ENCODE measurements around the gene MKLN1.
A peak's percentile ranks its signal among the peaks of the same experiment; 100 is the strongest.
"Not testable (repeated sequence)": the region's sequence is repeated elsewhere in the genome, so short reads cannot be mapped to it uniquely, and the experiment has no call there.

MKLN1 gene

DNA sequence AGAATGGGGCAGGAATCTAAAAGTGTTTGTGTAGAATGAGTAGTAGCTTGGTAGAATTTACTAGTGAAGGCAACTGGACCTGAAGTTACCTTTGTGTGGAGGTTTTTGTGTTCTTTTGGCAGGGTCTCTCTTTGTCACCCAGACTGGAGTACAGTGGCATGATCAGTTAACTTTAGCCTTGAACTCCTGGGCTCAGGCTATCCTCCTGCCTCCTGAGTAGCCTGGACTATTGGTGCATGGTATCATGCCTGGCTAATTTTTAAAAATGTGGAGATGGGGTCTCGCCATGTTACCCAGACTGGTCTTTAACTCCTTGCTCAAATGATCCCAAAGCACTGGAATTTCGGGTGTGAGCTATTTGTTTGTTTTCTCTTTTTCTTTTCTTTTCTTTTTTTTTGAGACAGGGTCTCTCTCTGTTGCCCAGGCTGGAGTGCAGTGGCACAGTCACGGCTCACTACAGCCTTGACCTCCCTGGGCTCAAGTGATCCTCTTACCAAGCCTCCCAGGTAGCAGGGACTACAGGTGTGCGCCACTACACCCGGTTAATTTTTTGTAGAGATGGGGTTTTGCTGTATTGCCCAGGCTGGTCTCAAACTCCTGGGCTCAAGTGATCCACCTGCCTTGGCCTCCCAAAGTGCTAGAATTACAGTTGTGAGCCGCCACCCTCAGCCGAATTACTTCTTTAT is 76.7 kb downstream of the MKLN1 start:
- no peak for DNase-seq

DNA sequence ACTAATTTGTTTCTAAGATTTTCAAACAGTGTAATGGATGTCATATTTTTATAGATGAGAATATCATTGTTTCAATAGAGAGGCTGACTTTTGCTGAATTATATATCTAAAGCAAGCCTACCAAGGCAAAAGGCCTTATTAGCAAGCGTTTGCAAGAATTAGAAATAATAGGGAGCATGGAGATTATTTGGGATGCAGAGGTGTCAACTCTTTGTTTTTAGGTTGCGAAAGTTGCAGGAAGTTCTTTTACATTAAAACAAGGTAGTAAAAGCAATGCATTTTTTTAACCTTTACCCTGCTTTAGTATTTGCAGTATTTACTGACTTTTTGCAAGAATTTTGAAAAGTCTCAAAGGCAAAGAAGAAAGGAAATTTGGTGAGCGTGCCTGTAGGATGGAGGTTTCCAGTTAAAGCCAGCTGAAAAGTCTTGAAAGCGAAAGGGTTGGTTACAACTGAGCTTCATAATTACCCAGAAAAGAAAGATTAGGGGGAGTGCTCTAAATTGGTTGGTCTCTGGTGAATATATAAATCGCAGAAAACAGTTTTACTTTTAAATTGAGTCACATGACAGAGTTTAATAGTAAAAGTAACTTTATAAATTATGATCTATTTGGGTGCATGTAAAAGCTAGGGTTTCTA is 81.6 kb downstream of the MKLN1 start:
- DNase-seq = no peak

DNA sequence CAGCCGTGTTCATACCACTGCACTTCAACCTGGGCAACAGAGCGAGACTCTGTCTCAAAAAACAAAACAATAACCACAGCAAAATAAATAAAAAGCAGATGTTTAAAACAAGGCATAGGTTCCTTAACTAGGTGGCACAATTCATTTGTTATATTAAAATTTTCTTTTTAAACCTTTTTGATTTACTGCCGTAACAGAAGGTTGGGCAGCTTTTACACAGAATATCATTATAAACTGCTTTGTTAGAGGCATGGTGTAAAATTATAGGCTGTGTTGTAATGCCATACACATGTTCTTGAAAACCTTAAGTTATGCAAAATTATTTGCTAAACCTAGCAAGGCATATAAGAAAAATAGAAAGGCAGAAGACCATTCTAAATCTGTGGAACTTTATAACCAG is 84.4 kb downstream of the MKLN1 start:
- no peak for DNase-seq

DNA sequence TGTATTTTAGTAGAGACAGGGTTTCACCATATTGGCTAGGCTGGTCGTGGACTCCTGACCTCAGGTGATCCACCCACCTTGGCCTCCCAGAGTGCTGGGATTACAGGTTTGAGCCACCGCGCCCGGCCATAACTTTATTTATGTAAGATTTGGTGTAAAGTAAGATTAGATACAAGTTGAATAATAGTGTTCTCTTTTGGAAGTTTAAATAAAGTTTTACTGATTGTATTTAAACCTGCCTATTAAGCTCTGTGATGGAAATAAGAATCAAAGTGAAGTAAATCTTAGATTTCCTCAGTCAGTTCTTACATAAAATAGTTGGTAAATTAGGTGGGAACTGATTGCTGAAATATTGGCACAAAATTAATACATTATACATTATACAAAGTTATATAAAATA is 86.0 kb downstream of the MKLN1 start:
- DNase-seq = no peak

DNA sequence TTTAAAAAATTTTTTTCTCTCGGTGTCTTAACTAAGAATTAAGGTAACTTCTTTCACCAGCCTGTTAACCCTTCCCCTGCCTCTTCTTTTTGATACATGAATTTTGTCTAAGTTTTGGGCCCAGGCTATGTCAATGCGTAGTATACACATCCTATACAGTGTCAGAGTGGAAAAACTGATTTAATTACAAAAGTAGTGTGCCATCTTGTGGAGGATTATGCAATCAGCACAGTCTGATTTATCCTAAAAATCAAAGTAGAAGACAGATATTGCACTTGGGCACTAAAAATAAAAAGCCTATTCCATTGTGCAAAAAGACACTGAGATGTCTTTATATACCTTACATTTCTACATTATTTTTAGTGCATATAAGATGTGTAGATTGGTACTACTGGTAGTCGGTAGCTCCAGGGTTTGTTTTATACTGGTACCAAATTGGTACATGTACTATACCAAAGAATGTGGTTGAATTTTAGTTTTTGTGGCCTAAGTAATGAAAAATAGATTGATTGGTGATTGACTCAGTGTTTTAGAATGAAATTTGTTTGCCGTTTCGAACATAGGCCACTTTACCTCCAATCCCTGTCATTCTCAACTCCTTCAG is 96.6 kb downstream of the MKLN1 start:
- DNase-seq = peak; percentile 27

DNA sequence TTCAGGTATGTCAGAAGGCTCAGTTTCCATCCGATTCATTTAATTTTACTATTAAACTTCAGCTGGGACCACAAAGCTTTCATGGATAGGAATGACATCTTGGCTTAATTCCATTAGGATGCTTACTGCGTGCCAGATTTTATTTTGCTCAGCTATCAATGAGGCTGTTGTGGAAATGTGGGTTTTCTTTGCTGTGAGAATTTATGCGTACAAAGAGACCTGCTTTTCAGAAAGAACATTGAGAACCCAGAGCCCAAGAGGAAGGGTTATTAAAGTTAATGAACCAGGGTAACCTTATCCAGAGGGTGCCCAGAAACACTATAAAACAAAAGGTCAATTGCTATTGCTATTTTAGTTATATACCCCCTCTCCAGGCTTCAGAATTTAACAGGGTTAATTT is 98.3 kb downstream of the MKLN1 start:
- peak; percentile 64 for DNase-seq

DNA sequence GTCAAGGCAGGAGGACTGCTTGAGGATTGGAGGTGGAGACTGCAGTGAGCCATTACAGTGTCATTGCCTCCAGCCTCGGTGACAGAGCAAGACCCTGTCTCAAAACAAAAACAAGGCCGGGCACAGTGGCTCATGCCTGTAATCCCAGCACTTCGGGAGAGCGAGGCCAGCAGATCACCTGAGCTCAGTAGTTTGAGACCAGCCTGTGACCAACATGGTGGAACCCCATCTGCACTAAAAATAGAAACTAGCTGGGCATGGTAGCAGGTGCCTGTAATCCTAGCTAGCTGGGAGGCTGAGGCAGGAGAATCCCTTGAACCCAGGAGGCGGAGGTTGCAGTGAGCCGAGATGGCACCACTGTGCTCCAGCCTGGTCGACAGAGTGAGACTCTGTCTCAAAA is 103.2 kb downstream of the MKLN1 start:
- DNase-seq = not testable (repeated sequence)

DNA sequence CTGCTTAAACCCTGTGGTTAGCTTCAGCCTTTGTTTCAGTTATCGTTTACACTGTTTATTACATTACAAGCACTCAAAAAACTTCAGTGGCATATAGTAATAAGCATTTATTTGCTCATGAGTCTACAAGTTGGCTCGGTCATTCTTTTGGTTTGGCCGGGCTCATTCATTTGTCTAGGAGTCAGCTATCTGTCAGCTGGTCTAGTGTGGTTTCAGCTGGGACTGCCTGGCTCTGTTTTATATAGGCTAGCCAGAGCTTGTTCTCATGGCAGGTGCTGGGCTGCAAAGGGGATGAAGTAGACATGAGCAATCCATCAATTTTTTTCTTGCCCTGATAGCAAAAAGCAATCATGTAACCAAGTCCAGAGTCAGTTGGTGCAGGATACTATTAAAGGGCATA is 103.6 kb downstream of the MKLN1 start:
- peak; percentile 94 for DNase-seq

DNA sequence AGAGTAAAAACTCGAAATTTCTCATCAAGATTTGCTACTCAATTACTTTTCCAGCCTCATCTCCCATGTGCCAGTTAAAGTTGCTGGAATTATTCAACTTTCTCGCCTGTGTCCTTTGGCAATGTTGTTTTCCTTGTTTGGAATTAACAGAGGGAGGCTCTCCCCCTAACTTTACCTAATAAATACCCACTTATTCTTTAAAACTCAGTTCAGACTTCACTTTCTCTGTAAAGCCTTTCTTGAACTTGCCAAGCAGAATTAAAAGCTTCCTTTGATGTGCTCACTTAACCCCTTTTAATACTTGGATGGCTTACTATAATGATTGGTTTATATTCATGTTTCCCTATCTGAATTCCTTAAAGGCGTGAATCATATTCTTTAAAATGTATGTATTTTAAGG is 104.1 kb downstream of the MKLN1 start:
- no peak for DNase-seq

DNA sequence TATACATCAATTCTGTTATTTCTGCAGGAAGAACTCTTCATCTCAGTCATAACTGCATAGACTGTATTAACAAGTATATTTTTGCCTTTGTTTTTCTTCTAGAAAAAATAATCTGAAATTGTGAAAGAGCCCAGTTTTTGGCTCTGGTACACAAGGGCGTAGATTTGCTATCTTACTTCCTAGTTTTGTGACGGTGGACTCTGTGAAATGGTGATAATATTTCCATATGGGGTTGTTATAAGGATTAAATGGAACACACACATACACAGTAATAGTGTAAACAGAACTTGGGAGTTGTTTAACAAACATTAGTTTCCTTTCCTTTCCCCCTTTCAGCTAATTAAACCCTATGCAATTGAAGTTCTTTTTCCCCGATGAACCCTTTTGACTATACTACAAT is 108.7 kb downstream of the MKLN1 start:
- DNase-seq = no peak

DNA sequence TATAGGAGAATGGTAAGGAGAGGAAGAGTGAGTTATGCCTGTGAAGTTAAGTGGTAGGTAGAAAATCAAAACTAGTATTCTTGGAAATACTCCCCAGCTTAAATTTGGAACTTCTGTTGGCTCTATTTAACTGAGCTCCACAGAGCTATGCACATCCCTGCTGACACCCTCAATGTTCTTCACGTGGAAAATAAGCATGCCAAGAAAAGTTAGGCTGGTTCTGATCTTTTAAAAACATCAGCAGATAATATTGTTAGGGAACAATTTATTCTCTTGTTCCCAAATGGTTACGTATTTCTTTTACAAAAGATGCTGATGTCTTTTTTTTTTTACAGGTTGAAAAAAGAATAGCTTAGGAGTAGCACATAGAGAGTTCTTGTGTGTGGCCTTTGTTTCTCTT is 111.3 kb downstream of the MKLN1 start:
- DNase-seq = no peak

DNA sequence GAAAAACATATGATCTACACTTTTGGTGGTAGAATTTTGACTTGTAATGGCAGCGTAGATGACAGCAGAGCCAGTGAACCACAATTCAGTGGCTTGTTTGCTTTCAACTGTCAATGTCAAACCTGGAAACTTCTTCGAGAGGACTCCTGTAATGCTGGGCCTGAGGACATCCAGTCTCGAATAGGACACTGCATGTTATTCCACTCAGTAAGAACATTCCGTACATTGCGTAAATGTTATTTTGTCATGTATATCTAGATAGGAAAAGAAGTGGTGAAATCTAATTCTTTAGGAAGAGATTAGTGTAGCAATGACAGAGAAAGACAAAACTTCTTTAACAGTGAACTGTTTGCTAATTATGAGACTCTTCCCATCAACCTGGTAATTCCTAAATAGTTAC is 115.8 kb downstream of the MKLN1 start:
- DNase-seq = no peak

DNA sequence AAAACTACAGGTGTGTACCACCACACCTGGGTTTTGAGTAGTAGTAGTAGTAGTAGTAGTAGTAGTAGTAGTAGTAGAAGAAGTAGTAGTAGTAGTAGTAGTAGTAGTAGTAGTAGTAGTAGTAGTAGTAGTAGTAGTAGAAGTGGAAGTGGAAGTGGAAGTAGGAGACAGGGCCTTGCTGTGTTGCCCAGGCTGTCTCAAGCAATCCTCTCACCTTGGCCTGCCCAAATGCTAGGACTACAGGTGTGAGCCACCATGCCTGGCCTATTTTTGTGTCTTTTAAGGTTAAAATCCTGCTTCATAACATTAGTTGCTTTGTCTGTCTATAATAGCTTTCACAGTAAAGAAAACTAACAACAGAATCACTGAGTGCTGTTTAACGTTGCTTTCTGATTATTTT is 117.0 kb downstream of the MKLN1 start:
- DNase-seq = no peak

DNA sequence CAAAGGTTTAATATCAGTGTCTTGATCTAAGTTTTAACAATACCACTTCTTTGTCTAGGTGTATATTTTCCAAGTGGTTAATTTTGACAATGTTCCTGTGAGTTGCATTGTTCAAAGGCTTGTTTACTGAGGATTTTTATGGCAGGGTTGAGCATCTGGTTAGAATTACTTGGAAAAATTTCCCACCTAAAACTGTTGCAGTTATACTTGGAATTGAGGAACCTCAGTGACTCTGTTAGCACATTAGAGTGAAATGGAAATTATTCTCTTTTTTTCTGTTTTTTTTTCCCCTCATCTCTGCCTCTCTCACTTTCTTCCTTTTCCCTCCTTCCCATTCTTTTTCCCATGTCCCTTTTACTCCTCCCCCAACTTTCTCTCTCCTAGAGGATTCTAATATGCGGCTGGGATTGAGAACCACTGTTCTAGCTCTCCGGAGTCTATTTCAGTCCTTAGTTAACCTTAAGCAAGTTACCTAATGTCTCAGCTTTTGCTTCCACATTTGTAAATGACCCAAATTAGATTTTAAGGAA is 121.8 kb downstream of the MKLN1 start:
- DNase-seq = no peak

DNA sequence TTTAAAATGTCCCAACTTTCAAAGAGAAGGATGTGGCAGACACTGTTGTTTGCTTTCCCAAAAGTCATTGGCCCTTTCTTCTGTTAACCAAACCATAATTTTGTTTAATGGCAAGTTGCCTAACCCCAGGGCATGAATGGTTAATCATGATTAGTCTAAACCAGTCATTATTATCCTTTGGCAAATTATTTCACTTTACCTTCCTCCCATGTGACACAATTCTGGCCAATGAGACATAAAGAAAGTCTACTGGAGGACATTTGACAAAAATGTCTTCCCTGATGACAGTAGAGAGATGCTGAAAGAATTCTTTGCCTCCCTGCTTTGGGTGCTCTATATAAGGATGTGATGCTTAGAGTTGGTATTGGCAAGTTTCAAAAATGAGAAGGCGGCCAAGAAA is 126.8 kb downstream of the MKLN1 start:
- DNase-seq = no peak

DNA sequence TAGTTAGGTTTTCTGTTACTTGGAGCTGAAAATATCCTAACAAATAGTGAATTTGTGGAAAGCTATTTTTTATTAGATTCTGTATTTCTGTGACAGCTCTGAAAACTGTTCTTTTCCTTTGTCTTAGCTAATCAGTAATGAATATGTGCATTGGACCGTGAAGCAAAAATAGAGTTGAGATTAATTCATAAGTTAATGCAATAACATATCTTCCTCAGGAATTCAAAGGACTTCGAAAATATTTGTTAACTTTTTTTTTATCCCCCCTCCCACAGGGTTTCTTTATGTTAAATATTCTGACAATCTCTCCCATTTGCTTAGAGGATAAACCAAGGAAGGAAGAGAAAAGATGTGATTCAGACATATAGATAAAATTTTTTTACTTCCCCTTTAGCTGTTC is 127.3 kb downstream of the MKLN1 start:
- no peak for DNase-seq

DNA sequence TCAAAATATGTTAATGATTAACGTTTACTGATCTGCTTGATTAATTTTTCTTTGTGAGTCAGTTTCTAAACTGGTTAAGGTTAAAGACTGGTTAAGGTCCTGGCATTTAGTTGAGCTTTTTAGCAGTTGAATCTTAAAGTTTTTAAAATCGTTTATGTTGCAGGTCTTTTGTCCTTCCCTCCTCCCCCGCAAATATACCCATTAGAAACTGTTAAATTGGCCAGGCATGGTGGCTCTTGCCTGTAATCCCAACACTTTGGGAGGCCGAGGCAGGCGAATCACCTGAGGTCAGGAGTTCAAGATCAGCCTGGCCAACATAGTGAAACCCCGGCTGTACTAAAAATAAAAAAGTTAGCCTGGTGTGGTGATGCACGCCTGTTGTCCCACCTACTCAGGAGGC is 127.9 kb downstream of the MKLN1 start:
- DNase-seq = no peak

DNA sequence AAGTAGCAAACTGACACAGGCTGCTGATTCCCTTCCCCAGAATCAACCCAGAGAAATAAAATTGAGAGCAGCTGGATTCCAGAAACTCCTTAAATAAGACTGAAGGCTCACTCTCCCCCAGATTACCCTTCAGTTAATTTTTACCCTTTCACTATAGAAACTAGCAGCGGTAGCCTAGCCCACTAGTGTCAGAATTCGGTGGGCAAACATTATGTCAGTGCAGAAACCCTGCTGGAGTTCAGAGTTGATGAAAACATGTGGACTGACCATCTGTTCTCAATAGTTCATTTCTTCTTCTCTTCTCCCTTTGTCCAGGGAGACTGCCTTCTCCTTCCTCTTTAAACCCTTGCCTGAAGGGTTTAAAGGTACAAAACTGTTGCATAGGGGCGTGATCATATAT is 128.7 kb downstream of the MKLN1 start:
- no peak for DNase-seq

DNA sequence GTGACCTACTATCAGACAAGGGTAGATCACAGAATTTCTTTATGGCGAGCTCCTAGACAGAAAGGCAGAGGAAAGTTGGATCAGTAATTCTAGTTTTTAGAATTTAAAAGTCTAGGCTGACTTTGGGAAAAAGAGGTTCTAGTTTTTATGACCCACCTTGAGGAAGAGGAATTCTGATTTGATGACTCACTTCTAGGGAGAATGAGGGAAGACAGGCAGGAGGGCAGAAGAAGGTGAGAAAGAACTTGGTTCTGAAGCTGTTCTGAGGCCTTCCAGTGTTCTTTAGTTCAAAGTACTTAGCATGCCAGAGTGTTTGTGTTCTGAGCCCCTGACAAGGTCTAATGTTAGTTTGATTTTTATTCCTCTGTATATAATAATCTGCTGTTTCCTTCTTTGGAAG is 131.6 kb downstream of the MKLN1 start:
- DNase-seq = no peak

DNA sequence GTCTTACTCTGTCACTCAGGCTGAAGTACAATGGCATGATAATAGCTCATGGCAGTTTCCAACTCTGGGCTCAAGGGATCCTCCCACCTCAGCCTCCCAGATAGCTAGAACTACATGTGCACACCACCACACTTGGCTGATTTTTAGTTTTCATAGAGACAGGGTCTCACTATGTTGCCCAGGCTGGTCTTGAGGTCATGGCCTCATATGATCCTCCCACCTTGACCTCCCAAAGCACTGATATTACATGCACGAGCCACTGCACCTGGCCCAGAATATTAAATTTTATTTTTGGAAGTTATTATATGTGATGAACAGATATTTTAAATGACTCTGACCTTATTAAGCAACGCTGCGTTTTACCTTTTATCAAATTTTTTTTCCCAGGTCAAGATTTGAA is 134.4 kb downstream of the MKLN1 start:
- no peak for DNase-seq

DNA sequence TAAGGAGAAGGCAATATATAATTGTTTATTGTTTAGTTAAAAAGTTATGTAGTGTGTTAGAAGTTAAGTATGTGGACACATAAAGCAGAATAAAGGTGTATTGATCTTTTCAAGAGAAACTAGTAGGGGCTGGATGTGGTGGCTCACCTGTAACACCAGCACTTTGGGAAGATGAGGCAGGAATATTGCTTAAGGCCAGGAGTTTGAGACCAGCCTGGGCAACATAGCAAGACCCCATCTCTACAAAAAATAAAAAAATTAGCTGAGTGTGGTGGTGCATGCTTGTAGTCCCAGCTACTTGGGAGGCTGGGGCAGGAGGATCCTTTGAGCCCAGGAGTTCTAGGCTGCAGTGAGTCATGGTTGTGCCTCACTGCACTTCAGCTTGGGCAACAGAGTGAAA is 135.0 kb downstream of the MKLN1 start:
- DNase-seq = not testable (repeated sequence)

DNA sequence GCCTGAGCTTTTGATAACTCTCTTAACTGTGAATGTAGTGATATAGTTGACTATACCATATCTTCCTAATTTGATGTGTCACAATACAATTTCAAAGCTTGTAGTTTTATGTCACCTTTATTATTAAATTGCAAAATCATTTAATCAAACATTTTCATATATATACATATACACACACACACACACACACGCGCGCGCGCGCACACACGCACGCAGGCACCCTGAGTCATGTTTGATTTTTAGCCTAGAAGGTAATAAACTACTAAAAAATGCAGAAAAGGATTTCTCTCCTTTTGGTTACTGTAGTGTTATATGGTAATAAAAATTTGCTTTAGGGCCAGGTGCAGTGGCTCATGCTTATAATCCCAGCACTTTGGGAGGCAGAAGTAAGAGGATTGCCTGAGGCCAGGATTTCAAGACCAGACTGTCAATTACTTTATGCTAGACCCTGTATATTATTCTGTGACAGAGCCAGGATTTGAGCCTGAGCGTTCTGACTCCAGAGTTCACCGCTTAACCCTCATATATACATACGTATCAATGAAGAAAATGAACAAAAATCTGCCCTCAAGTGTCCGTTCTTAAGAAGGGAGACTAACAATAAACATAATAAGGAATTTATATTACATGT is 139.2 kb downstream of the MKLN1 start:
- DNase-seq = no peak

DNA sequence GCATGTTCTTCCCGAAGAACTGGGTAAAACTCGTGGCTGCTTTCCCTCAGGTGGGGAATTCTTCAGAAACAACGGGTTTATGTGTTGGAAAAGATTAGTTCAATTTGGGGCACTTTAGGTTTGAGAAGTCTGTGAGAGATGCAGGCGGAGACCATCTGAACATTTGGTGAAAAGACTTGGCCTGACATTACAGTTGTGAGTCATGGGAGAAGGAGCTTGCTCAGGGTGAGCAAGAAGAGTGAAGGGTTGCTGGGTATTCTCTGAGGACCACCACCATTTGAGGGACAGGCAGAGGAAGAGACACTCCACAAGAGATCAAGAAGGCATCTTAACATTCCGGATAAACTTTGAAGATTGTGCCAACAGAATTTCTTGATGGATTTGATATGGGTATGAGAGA is 140.1 kb downstream of the MKLN1 start:
- no peak for DNase-seq

Measured in NCI-H1105 (cell line).